ENCODE data around the gene BAZ2B.

DNA sequence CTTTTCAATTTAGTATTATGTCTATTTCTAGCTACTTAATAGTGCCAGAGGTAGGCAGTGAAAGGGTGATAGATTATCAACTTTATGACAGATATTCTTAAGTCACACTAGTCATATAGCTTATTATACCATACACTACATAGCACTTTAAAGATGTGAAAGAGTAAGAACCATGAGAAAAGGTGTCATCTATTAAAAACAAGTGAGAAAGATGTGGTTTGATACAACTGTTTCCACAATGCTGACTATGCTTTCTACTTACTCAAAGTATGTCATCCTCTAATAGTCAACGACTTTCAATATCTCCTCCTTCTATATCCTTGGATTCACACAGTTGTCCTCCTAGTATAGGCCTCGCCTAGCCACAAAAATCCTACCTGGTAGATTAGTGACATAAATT lies 196.9 kb downstream of the BAZ2B start:
- no peak for TF ChIP-seq CTCF (IDR thresholded peaks at IDR 0.05)
- TF ChIP-seq POLR2A (IDR thresholded peaks at IDR 0.05), result no peak
